ENCODE data around the gene CYP17A1. TPM values are rescaled to one million over a fixed set of nuclear protein-coding genes. Genes with fewer than 3 reads are reported as not detected.

CYP17A1 gene
- total and polyA plus RNA-seq, 11 donors: 0.25 TPM; not detected in 10

GRCh38 chr10:102835007-102835482 lies 2.2 kb downstream of the CYP17A1 start:
- Histone ChIP-seq H3K27ac (no peak overlapping the region), H3K9me3 (peaks cover 0 to 15% (median 0%) of the 10 kb centered on the region in 12 donors), H3K4me3 (no peak overlapping the region), H3K27me3 (no peaks in the 10 kb centered on the region), H3K36me3 (no peaks in the 10 kb centered on the region), H3K4me1 (peaks cover 0 to 14% (median 0%) of the 10 kb centered on the region in 12 donors)
- DNase-seq: peak; percentile 70 to 75 (median 74)
- TF ChIP-seq CTCF (IDR thresholded peaks at IDR 0.05): peak; percentile 81 to 92 (median 86)
- TF ChIP-seq POLR2A (IDR thresholded peaks at IDR 0.05): no peak
- WGBS, 4 donors: 0 to 68% (median 64%) methylated on average over 1 to 11 of the region's 11 CpGs
- intact Hi-C loops (cut with DNase I): loop anchor here (1.0 to 10.0 kb wide), 17 partner anchors 62 to 510 kb away; partner anchors contain the start of gene RPEL1 (in 5 of the 10)
- ATAC-seq: peak; percentile 76 to 94 (median 92)

GRCh38 chr10:102834143-102834542 lies 3.1 kb downstream of the CYP17A1 start:
- intact Hi-C loops (cut with DNase I): loop anchor here (2.0 to 10.0 kb wide), 13 partner anchors 67 to 511 kb away; partner anchors contain the start of gene RPEL1 (in 5 of the 10)

GRCh38 chr10:102832987-102833386 lies 4.2 kb downstream of the CYP17A1 start:
- intact Hi-C loops (cut with DNase I): loop anchor here in 8 of 10 donors (5.0 to 10.0 kb wide), 9 partner anchors 74 to 512 kb away; partner anchors contain the start of gene RPEL1 (in 4 of the 8)
- TF ChIP-seq POLR2A (IDR thresholded peaks at IDR 0.05) (no peak), CTCF (IDR thresholded peaks at IDR 0.05) (no peak)
- 90 to 96% (median 95%) methylated on average over 4 of the region's 4 CpGs for WGBS, 4 donors
- peaks cover 0 to 14% (median 0%) of the 10 kb centered on the region in 12 donors for H3K4me1 ChIP-seq
- no peak for ATAC-seq
- H3K27me3 ChIP-seq: no peaks in the 10 kb centered on the region
- no peak overlapping the region for H3K4me3 ChIP-seq
- H3K27ac ChIP-seq: no peak overlapping the region
- H3K9me3 ChIP-seq: peaks cover 0 to 5% (median 0%) of the 10 kb centered on the region in 12 donors
- peak in 1 of 5 donors; percentile 1 for DNase-seq
- H3K36me3 ChIP-seq: no peaks in the 10 kb centered on the region

More at GRCh38 chr10:102834143-102834542, 3.1 kb downstream of the CYP17A1 start:
- no peaks in the 10 kb centered on the region for H3K36me3 ChIP-seq
- WGBS, 4 donors: 56 to 64% (median 61%) methylated on average over 9 of the region's 9 CpGs
- H3K27me3 ChIP-seq: no peaks in the 10 kb centered on the region
- H3K4me3 ChIP-seq: no peak overlapping the region
- H3K9me3 ChIP-seq: peaks cover 0 to 15% (median 0%) of the 10 kb centered on the region in 12 donors
- no peak for ATAC-seq
- peak in 1 of 5 donors; percentile 8 for DNase-seq
- H3K27ac ChIP-seq: no peak overlapping the region
- peaks cover 0 to 14% (median 0%) of the 10 kb centered on the region in 12 donors for H3K4me1 ChIP-seq
- TF ChIP-seq CTCF (IDR thresholded peaks at IDR 0.05) (no peak), POLR2A (IDR thresholded peaks at IDR 0.05) (no peak)

GRCh38 chr10:102832248-102832647 lies 5.0 kb downstream of the CYP17A1 start:
- DNase-seq: peak in 1 of 5 donors; percentile 16
- WGBS, 4 donors: 85 to 93% (median 89%) methylated on average over 14 of the region's 14 CpGs
- Histone ChIP-seq H3K4me1 (peaks cover 0 to 10% (median 0%) of the 10 kb centered on the region in 12 donors), H3K27me3 (no peaks in the 10 kb centered on the region), H3K36me3 (no peaks in the 10 kb centered on the region), H3K4me3 (no peak overlapping the region), H3K27ac (no peak overlapping the region), H3K9me3 (no peaks in the 10 kb centered on the region)
- ATAC-seq: no peak
- intact Hi-C loops (cut with DNase I): loop anchor here in 8 of 10 donors (5.0 to 10.0 kb wide), 9 partner anchors 75 to 513 kb away; partner anchors contain the start of gene RPEL1 (in 4 of the 8)
- TF ChIP-seq POLR2A (IDR thresholded peaks at IDR 0.05): no peak
- TF ChIP-seq CTCF (IDR thresholded peaks at IDR 0.05): no peak
